ENCODE results near the gene CARNS1. TPM values are rescaled to one million over a fixed set of nuclear protein-coding genes. Genes with fewer than 3 reads are reported as not detected.

CARNS1 gene
- total RNA-seq, 1 experiment from 2014 or later: 1.1 TPM

DNA sequence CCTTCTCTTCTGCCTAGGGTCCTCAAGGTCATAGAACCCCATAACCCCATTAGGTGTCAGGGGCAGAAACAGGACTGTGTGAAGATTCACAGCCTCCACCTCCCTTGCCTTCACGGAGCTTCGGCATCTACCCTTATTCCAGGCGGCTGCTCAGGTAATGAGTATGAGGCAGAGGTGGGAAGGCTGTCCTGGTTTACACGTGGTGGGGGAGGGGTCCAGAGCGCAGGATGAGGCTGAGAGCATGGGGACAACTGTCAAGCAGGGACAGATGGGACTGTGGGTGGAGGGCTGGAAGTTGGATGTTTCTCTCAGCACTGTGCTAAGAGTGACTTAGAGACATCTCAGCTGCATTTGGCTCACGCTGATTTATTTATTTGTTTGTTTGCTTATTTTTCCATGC lies 28.0 kb upstream of the CARNS1 start:
- WGBS (ENCODE audit: extremely low coverage, insufficient read length, low lambda C conversion rate): no CpG with 5 or more reads among the region's 6 CpGs
- no peaks in the 10 kb centered on the region; the same call in 1 of the 2 replicates for H3K27me3 ChIP-seq (ENCODE audit: insufficient read depth, low read length)
- H3K4me3 Mint-ChIP-seq: peak overlapping the region in 1 of 2 experiments; percentile 8; a peak in 2 of 5 replicates

More for the DNA sequence above, 28.0 kb upstream of the CARNS1 start:
- DNase-seq: no peak
- H3K9me3 ChIP-seq (ENCODE audit: control insufficient read depth, low read depth, low read length): no peaks in the 10 kb centered on the region
- H3T11ph ChIP-seq (ENCODE audit: low read length): no peak overlapping the region
- no peak overlapping the region for H4K91ac ChIP-seq (ENCODE audit: insufficient read length, low read depth, low read length)
- no peak overlapping the region for H3K4ac ChIP-seq (ENCODE audit: low read depth, low read length)
- no peak overlapping the region for H3K14ac ChIP-seq (ENCODE audit: insufficient read depth, low read length)
- peaks cover 13% of the 10 kb centered on the region for H3K23me2 ChIP-seq (ENCODE audit: insufficient read length, low read depth, low read length, poor library complexity, severe bottlenecking)
- no peak overlapping the region for H3K27ac ChIP-seq (ENCODE audit: insufficient read length, low read depth, low read length)
- H2BK20ac ChIP-seq (ENCODE audit: low read depth, low read length, poor library complexity, severe bottlenecking): no peak overlapping the region
- Mint-ChIP-seq H3K27ac (no peak overlapping the region; a peak in 1 of 7 replicates), H3K9me3 (no peaks in the 10 kb centered on the region), H3K27me3 (ENCODE audit: low read depth) (peaks cover 19% of the 10 kb centered on the region), H3K4me1 (peaks cover 18 to 27% of the 10 kb centered on the region in 2 experiments), H3K36me3 (ENCODE audit: insufficient read depth in 1 of 3, low read depth in 3 of 3) (peaks cover 0 to under 1% (median 0%) of the 10 kb centered on the region in 3 experiments; a peak in 1 of 7 replicates)
- H3K23ac ChIP-seq (ENCODE audit: insufficient read length, low read depth, low read length): no peak overlapping the region
- H3K79me2 ChIP-seq (ENCODE audit: insufficient read depth, low read length): no peaks in the 10 kb centered on the region
- no peak overlapping the region for H3K18ac ChIP-seq (ENCODE audit: insufficient read length, low read depth, low read length)
- H4K8ac ChIP-seq (replicated peaks; ENCODE audit: insufficient read length, low read depth, low read length): no peak overlapping the region
- H2BK15ac ChIP-seq (ENCODE audit: low read depth, low read length): no peak overlapping the region
- no peak overlapping the region for H2BK120ac ChIP-seq (ENCODE audit: low read depth, low read length, poor library complexity, severe bottlenecking)
- TF ChIP-seq, protein P1, sequence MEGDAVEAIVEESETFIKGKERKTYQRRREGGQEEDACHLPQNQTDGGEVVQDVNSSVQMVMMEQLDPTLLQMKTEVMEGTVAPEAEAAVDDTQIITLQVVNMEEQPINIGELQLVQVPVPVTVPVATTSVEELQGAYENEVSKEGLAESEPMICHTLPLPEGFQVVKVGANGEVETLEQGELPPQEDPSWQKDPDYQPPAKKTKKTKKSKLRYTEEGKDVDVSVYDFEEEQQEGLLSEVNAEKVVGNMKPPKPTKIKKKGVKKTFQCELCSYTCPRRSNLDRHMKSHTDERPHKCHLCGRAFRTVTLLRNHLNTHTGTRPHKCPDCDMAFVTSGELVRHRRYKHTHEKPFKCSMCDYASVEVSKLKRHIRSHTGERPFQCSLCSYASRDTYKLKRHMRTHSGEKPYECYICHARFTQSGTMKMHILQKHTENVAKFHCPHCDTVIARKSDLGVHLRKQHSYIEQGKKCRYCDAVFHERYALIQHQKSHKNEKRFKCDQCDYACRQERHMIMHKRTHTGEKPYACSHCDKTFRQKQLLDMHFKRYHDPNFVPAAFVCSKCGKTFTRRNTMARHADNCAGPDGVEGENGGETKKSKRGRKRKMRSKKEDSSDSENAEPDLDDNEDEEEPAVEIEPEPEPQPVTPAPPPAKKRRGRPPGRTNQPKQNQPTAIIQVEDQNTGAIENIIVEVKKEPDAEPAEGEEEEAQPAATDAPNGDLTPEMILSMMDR (conservative IDR thresholded peaks at IDR 0.05): no peak
- H3K79me1 ChIP-seq (ENCODE audit: insufficient read depth, low read depth, low read length, poor library complexity, severe bottlenecking): no peaks in the 10 kb centered on the region
- H3K56ac ChIP-seq (ENCODE audit: insufficient read length, low read depth, low read length): no peak overlapping the region
- no peak overlapping the region for H2BK5ac ChIP-seq (ENCODE audit: insufficient read length, low read length)
- H2BK12ac ChIP-seq (ENCODE audit: insufficient read length, low read depth, low read length): no peak overlapping the region
- H3K4me1 ChIP-seq (ENCODE audit: insufficient read depth, low read length): no peaks in the 10 kb centered on the region; the same call in 1 of the 2 replicates
- H2AK5ac ChIP-seq (ENCODE audit: insufficient read length, low read length): no peak overlapping the region
- peak overlapping the region; percentile 4 for H3K9ac ChIP-seq (ENCODE audit: extremely low read depth, insufficient read length, low read length)
- no peak overlapping the region for H2AFZ ChIP-seq (ENCODE audit: low read length)
- no peak overlapping the region for H4K5ac ChIP-seq (ENCODE audit: insufficient read length, low read depth, low read length)
- H3K4me2 ChIP-seq (ENCODE audit: insufficient read depth, insufficient read length, low read length): no peak overlapping the region
- H4K20me1 ChIP-seq (ENCODE audit: control insufficient read depth, insufficient read depth, insufficient read length): no peaks in the 10 kb centered on the region
